ENCODE results near the gene DRGX. TPM values are rescaled to one million over a fixed set of nuclear protein-coding genes. Genes with fewer than 3 reads are reported as not detected.

Gene DRGX
- total and polyA plus RNA-seq, 8 donors, result 0.45 TPM; not detected in 7

DNA sequence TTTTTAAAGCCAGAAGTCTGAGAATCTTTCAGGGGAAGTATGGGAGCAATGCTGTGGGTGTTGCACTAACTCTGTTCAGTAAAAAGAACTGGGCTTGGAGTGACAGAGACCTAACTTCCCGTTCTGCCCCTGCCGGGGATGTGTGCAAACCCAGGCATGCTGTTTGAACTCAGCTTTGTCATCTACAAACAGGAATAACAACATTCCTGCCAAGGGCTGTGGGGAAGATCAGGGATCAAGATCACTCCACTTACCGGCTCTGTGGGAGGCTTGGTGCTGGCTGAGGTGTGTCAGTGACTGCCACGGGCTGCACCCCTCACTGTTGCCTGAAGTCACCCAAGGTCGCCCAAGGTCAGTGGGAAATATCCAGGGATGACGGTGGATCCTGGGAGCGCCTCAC lies 23.1 kb upstream of the DRGX start:
- Histone ChIP-seq H3K9me3 (no peaks in the 10 kb centered on the region), H3K4me3 (no peak overlapping the region), H3K27me3 (no peaks in the 10 kb centered on the region), H3K4me1 (peaks cover 0 to 3% of the 10 kb centered on the region in 2 donors), H3K36me3 (no peaks in the 10 kb centered on the region), H3K27ac (no peak overlapping the region)
- DNase-seq (no peak), ATAC-seq (peak; percentile 94)
- TF ChIP-seq, protein P1, sequence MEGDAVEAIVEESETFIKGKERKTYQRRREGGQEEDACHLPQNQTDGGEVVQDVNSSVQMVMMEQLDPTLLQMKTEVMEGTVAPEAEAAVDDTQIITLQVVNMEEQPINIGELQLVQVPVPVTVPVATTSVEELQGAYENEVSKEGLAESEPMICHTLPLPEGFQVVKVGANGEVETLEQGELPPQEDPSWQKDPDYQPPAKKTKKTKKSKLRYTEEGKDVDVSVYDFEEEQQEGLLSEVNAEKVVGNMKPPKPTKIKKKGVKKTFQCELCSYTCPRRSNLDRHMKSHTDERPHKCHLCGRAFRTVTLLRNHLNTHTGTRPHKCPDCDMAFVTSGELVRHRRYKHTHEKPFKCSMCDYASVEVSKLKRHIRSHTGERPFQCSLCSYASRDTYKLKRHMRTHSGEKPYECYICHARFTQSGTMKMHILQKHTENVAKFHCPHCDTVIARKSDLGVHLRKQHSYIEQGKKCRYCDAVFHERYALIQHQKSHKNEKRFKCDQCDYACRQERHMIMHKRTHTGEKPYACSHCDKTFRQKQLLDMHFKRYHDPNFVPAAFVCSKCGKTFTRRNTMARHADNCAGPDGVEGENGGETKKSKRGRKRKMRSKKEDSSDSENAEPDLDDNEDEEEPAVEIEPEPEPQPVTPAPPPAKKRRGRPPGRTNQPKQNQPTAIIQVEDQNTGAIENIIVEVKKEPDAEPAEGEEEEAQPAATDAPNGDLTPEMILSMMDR (IDR thresholded peaks at IDR 0.05), result no peak
- intact Hi-C loops (cut with DNase I), result no loop called here

DNA sequence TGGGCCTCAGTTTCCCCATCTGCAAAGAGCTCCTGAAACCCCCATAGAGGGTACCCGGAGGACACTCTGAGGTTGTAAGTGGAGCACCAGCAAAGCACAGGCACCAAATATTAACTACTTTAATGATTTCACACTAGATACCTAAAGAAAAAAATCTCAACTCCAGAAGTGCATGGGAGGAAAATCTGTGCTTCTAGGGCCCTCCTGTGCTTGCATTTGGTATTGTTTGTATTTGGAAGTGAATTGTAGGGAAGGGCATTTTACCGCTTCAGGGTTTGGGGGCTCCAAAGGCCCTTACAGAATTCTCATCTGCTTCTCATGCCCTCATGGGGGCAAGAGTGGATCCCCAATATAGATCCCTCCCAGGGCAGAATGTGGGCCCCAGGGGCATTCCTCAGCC lies 22.4 kb upstream of the DRGX start:
- Histone ChIP-seq H3K36me3 (no peaks in the 10 kb centered on the region), H3K27me3 (no peaks in the 10 kb centered on the region), H3K27ac (no peak overlapping the region), H3K4me1 (peaks cover 0 to 3% of the 10 kb centered on the region in 2 donors), H3K9me3 (no peaks in the 10 kb centered on the region), H3K4me3 (no peak overlapping the region)
- TF ChIP-seq, protein P1 (IDR thresholded peaks at IDR 0.05), result no peak
- DNase-seq (no peak), ATAC-seq (peak; percentile 39)
- intact Hi-C loops (cut with DNase I), result no loop called here

DNA sequence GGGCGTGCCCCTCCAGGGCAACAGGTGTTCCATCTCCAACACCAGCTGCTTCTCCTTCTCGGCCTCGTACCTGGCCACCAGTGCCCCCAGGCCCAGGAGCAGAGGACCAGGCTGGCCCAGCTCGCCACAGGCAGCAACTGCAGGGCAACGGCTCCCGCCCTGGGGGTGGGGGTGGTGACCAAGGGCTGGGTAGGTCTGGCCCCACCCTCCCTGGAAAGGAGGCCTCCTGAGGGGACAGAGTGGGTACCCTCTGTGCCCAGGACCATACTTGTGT lies 22.1 kb upstream of the DRGX start:
- TF ChIP-seq, protein P1 (IDR thresholded peaks at IDR 0.05), result no peak
- no peaks in the 10 kb centered on the region for H3K27me3 ChIP-seq
- no peak overlapping the region for H3K27ac ChIP-seq
- peaks cover 0 to 3% of the 10 kb centered on the region in 2 donors for H3K4me1 ChIP-seq
- no peak overlapping the region for H3K4me3 ChIP-seq
- intact Hi-C loops (cut with DNase I), result no loop called here
- no peak for DNase-seq
- no peaks in the 10 kb centered on the region for H3K36me3 ChIP-seq
- no peak for ATAC-seq
- no peaks in the 10 kb centered on the region for H3K9me3 ChIP-seq

DNA sequence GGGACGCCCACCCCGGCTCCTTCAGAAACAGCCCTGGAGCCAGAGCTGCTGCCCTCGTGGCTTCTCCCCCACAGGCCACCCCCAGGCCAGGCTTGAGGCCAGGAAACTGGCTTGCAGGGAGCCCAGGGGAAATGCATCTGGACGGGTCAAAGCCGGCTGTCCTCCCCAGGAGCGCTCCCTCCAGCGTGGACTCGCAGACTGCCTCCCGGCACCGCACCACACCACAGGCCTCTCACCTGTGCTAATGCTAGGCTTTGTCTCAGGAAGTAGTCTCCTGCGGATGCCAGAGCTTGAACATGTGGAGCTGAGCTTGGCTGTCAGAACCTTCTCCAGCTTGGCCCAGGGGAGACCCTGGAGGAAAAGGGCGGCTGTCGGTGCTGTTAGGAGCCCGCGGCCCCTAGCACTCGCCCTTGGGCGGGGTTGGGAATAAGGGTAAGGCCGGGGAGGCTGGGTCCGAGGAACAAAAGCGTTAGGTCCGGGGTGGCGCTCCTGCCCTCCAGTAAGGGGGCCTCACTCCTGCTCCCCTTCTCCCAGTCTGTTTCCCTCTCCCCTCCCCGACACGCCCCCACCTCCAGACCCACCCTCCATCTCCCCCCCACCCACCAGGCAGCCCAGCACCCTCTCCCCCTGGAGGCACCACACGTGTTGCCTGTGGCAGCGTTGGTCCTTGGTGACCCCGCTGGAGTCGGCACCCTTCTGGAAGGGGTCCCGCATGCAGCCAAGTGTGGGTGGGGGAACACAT lies 21.6 kb upstream of the DRGX start:
- peaks cover 0 to 3% of the 10 kb centered on the region in 2 donors for H3K4me1 ChIP-seq
- DNase-seq, result peak in 1 of 4 donors; percentile 73
- no peak overlapping the region for H3K27ac ChIP-seq
- H3K27me3 ChIP-seq, result no peaks in the 10 kb centered on the region
- intact Hi-C loops (cut with DNase I), result no loop called here
- no peaks in the 10 kb centered on the region for H3K9me3 ChIP-seq
- H3K4me3 ChIP-seq, result no peak overlapping the region
- TF ChIP-seq, protein P1 (IDR thresholded peaks at IDR 0.05), result no peak
- ATAC-seq, result no peak
- H3K36me3 ChIP-seq, result no peaks in the 10 kb centered on the region

DNA sequence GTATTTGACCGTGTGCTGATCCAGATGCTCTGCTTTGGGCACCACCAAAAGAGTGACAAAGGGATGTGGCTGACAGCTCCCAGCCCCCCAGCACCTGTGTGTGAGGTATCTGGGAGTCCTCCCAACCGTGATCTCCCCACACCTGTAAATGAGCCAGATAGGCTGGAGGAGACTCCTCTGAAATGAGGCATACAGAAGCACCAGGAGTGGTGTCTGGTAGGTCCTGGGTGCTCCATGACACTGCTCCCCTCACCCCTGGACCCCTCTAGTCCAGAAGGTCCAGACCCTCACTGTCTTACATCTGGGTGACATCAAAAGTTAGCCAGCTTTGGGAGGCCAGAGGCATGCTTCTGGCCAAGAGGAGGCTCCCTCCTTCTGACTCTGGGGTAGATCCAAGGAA lies 20.0 kb upstream of the DRGX start:
- Histone ChIP-seq H3K4me1 (peaks cover 0 to 3% of the 10 kb centered on the region in 2 donors), H3K27me3 (peaks cover 0 to under 1% of the 10 kb centered on the region in 2 donors), H3K36me3 (no peaks in the 10 kb centered on the region), H3K9me3 (no peaks in the 10 kb centered on the region), H3K4me3 (no peak overlapping the region), H3K27ac (no peak overlapping the region)
- no peak for DNase-seq
- ATAC-seq, result no peak
- TF ChIP-seq, protein P1 (IDR thresholded peaks at IDR 0.05), result no peak
- intact Hi-C loops (cut with DNase I), result no loop called here

Data from left lung (tissue), 10 donors.